22Rv1 (cell line): Measurements from ENCODE around the gene SLC25A24.

Experiments
- ZFX ChIP-seq: fragments of 450-650 bp; IDR thresholded peaks from 2 replicates; pipeline ENCODE4 v1.6.1; 2017; ENCODE audit warnings: antibody characterized with exemption, borderline replicate concordance
- TF ChIP-seq, protein P1 (sequence below): fragments of 450-650 bp; IDR thresholded peaks from 2 replicates; pipeline ENCODE4 v1.5.1; 2017; ENCODE audit warnings: mild to moderate bottlenecking

DNA sequence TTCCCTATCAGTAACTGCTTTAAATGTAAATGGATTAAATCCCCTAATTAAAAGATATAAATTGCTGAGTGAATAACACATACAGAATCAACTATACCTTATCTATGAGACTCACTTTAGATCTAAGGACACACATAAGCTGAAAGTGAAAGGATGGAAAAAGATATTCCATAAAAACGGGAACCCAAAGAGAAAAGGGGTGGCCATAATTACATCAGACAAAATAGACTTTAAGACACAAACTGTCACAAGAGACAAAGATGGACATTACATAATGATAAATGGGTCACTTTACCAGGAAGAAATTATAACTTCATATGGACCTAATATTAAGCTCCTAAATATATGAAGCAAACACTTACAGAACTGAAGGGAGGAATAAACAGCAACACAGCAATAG is 59.2 kb downstream of the SLC25A24 start:
- TF ChIP-seq, protein P1, sequence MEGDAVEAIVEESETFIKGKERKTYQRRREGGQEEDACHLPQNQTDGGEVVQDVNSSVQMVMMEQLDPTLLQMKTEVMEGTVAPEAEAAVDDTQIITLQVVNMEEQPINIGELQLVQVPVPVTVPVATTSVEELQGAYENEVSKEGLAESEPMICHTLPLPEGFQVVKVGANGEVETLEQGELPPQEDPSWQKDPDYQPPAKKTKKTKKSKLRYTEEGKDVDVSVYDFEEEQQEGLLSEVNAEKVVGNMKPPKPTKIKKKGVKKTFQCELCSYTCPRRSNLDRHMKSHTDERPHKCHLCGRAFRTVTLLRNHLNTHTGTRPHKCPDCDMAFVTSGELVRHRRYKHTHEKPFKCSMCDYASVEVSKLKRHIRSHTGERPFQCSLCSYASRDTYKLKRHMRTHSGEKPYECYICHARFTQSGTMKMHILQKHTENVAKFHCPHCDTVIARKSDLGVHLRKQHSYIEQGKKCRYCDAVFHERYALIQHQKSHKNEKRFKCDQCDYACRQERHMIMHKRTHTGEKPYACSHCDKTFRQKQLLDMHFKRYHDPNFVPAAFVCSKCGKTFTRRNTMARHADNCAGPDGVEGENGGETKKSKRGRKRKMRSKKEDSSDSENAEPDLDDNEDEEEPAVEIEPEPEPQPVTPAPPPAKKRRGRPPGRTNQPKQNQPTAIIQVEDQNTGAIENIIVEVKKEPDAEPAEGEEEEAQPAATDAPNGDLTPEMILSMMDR = no peak
- no peak for TF ChIP-seq ZFX
